ENCODE data around the gene LTBP2.

GRCh38 chr14:74614508-74615495 lies 2.8 kb upstream of the LTBP2 start:
- no peak for TF ChIP-seq CTCF (IDR thresholded peaks at IDR 0.05)
- no peak for TF ChIP-seq POLR2A (IDR thresholded peaks at IDR 0.05)

All from thyroid gland (tissue), 4 donors.